Left lung (tissue), 10 donors: ENCODE results near the gene GPALPP1. TPM values are rescaled to one million over a fixed set of nuclear protein-coding genes. Genes with fewer than 3 reads are reported as not detected.
A peak's percentile ranks its signal among the peaks of the same experiment; 100 is the strongest.

Experiments
- ATAC-seq: fragments of 200-7000 bp; cut with Tn5 transposase; one replicate; pipeline ENCODE4 v1.9.1; 2020; ENCODE audit warnings: moderate library complexity
- DNase-seq, 4 donors: peaks; one replicate each; pipeline ENCODE4 v3.0.0-alpha.2; 2013 to 2020
- H3K27ac ChIP-seq, 2 donors: fragments of 200-600 bp; sonication (generic) in 1 of 2; one replicate each; pipeline versions ENCODE4 v1.5.0 to v1.8.0; 2020 to 2021
- H3K27me3 ChIP-seq, 2 donors: fragments of 200-600 bp; sonication (generic) in 1 of 2; one replicate each; pipeline versions ENCODE4 v1.5.0 to v1.8.0; 2020 to 2021
- H3K36me3 ChIP-seq, 2 donors: fragments of 200-600 bp; sonication (generic) in 1 of 2; one replicate each; pipeline versions ENCODE4 v1.5.0 to v1.8.0; 2020 to 2021
- H3K4me1 ChIP-seq, 2 donors: fragments of 200-600 bp; one replicate each; pipeline ENCODE4 v1.8.0; 2021
- H3K4me3 ChIP-seq, 2 donors: fragments of 200-600 bp; sonication (generic) in 1 of 2; one replicate each; pipeline versions ENCODE4 v1.5.0 to v1.8.0; 2020 to 2021; ENCODE audit warnings: mild to moderate bottlenecking in 1 of 2
- H3K9me3 ChIP-seq, 2 donors: fragments of 200-600 bp; sonication (generic) in 1 of 2; one replicate each; pipeline versions ENCODE4 v1.5.0 to v1.8.0; 2020 to 2021
- CTCF ChIP-seq, 2 donors: fragments of 200-600 bp; sonication (generic) in 1 of 2; IDR thresholded peaks; one replicate each; pipeline versions ENCODE4 v1.5.0 to v1.8.0; 2021; ENCODE audit warnings: antibody characterized with exemption in 2 of 2
- intact Hi-C, 2 donors: fragments of 100-400 bp; cut with DNase I; formaldehyde crosslinking; loops; one replicate each; pipeline versions ENCODE4 v1.11.2 to v1.14.2; 2022
- polyA plus RNA-seq, 6 donors: library from polyadenylated mRNA; unstranded; fragments of 120-200 nt; gene quantifications; one replicate each; pipeline ENCODE4 v1.2.1, GENCODE V29; 2013; ENCODE audit not compliant: insufficient read length in 6 of 6
- total RNA-seq, 2 donors: library from RNA; stranded (reverse); fragmentation: NEBNext Ultra II Directional; extraction: Animal tissue kit (Norgen Biotek cat#: 25700); gene quantifications; one replicate each; pipeline ENCODE4 v1.2.1, GENCODE V29; 2021
- donor health status: DM: no; HTN: yes; CAD: no.
- donor health status: DM: no; HTN: no; CAD: no.

Gene GPALPP1
- total and polyA plus RNA-seq, 8 donors = 16.3 to 65.9 (median 58.6) TPM

- ATAC-seq (no peak), DNase-seq (no peak)
- intact Hi-C loops = loop anchor here in 1 of 2 donors (10.0 kb wide), 1 partner anchor 487 kb away; no protein-coding TSS in a partner anchor
- peaks cover 0 to 4% of the 10 kb centered on the region in 2 donors for H3K36me3 ChIP-seq
- no peaks in the 10 kb centered on the region for H3K27me3 ChIP-seq
- no peaks in the 10 kb centered on the region for H3K9me3 ChIP-seq
- H3K27ac ChIP-seq = no peak overlapping the region
- no peak overlapping the region for H3K4me3 ChIP-seq
- TF ChIP-seq CTCF (IDR thresholded peaks at IDR 0.05) = no peak
- H3K4me1 ChIP-seq = peaks cover 0 to 35% of the 10 kb centered on the region in 2 donors
Measured at GRCh38 chr13:44971656-44972595, 17.4 kb upstream of the GPALPP1 start.

- ATAC-seq = peak; percentile 29
- TF ChIP-seq CTCF (IDR thresholded peaks at IDR 0.05) = peak; percentile 31 to 57
- no peak overlapping the region for H3K4me3 ChIP-seq
- no peaks in the 10 kb centered on the region for H3K9me3 ChIP-seq
- no peak overlapping the region for H3K27ac ChIP-seq
- DNase-seq = no peak
- H3K4me1 ChIP-seq = peaks cover 0 to 36% of the 10 kb centered on the region in 2 donors
- no peaks in the 10 kb centered on the region for H3K27me3 ChIP-seq
- H3K36me3 ChIP-seq = peaks cover 0 to 9% of the 10 kb centered on the region in 2 donors
- intact Hi-C loops = loop anchor here in 1 of 2 donors (10.0 kb wide), 1 partner anchor 488 kb away; no protein-coding TSS in a partner anchor
Measured at GRCh38 chr13:44972956-44973581, 16.3 kb upstream of the GPALPP1 start.

- peak; percentile 26 for ATAC-seq
- no peak for TF ChIP-seq CTCF (IDR thresholded peaks at IDR 0.05)
- Histone ChIP-seq H3K4me3 (no peak overlapping the region), H3K9me3 (no peaks in the 10 kb centered on the region), H3K27ac (peak overlapping the region in 1 of 2 donors; percentile 46), H3K36me3 (peaks cover 0 to 20% of the 10 kb centered on the region in 2 donors), H3K27me3 (no peaks in the 10 kb centered on the region), H3K4me1 (peaks cover 0 to 29% of the 10 kb centered on the region in 2 donors)
- intact Hi-C loops = loop anchor here in 1 of 2 donors (10.0 kb wide), 1 partner anchor 489 kb away; no protein-coding TSS in a partner anchor
- DNase-seq = peak in 1 of 4 donors; percentile 35
Measured at GRCh38 chr13:44974056-44974793, 15.1 kb upstream of the GPALPP1 start.

GRCh38 chr13:44976196-44976595 lies 13.1 kb upstream of the GPALPP1 start:
- ATAC-seq = no peak
- intact Hi-C loops = loop anchor here in 1 of 2 donors (10.0 kb wide), 1 partner anchor 491 kb away; no protein-coding TSS in a partner anchor
- Histone ChIP-seq H3K27me3 (no peaks in the 10 kb centered on the region), H3K36me3 (peaks cover 0 to 35% of the 10 kb centered on the region in 2 donors), H3K4me1 (peaks cover 0 to 24% of the 10 kb centered on the region in 2 donors), H3K27ac (no peak overlapping the region), H3K9me3 (no peaks in the 10 kb centered on the region), H3K4me3 (no peak overlapping the region)
- no peak for TF ChIP-seq CTCF (IDR thresholded peaks at IDR 0.05)
- no peak for DNase-seq
